Measurements from ENCODE around the gene MAST4.

MAST4 gene

DNA sequence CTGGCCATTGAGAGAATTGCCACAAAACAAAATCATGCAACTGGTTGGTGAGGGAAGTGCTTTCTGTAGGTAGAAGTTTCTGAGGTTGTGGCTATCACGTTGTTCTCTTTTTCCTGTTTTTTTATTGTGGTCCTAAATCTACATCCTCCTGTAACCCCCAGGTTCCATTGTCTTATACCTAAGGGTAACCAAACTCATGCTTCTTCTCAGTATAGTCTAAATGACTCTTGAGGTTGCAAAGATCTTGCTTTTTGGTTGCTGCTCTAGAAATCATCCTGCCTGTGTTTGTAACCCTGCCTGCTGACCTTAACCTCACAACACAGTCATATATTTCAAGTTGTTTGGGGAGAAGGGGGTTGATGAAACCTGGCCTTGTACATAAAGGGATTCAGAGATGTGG is 327.3 kb downstream of the MAST4 start:
- no peaks in the 10 kb centered on the region for H3K4me1 ChIP-seq (ENCODE audit: low read length)
- no peaks in the 10 kb centered on the region for H3K9me3 ChIP-seq (ENCODE audit: insufficient read depth, low read length)
- H3K9ac ChIP-seq (ENCODE audit: low read length) = no peak overlapping the region
- H4K20me1 ChIP-seq (ENCODE audit: insufficient read depth, low read length) = no peaks in the 10 kb centered on the region
- H2AFZ ChIP-seq (ENCODE audit: low read depth, low read length) = no peak overlapping the region
- H3K4me2 ChIP-seq (ENCODE audit: low read length) = no peak overlapping the region
- no peak overlapping the region for H3K27ac ChIP-seq (ENCODE audit: low read length)
- peaks cover 5% of the 10 kb centered on the region; the same call in 1 of the 2 replicates for H3K27me3 ChIP-seq (ENCODE audit: low read depth, low read length)
- TF ChIP-seq CTCF (IDR thresholded peaks at IDR 0.05; ENCODE audit: low read depth, low read length) = no peak
- TF ChIP-seq EZH2phosphoT487 (IDR thresholded peaks at IDR 0.05; ENCODE audit: low read depth) = no peak
- no peak overlapping the region for H3K4me3 ChIP-seq (ENCODE audit: low read length)
- H3K79me2 ChIP-seq (ENCODE audit: low read length) = no peaks in the 10 kb centered on the region
- H3K36me3 ChIP-seq (replicated peaks; ENCODE audit: low read depth, low read length) = no peaks in the 10 kb centered on the region

DNA sequence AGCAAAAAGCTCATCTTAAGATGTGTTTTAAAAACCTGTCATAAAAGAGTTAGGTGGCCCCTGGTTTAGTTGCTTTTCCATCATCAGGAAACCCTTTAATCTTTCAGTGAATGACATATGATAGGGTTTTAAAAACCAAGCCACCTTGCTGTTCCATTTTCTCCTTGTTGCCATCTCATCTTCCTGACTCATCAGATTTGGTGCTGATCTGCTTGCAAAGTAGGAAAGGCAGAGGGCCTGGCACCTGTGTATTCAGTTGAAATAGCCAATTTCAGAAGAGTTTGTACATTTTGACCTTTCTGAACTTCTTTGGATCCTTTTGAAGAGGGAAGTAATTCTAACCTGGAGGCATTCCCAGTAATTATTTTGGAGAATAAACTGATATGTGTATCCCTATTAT is 327.7 kb downstream of the MAST4 start:
- no peaks in the 10 kb centered on the region for H4K20me1 ChIP-seq (ENCODE audit: insufficient read depth, low read length)
- TF ChIP-seq EZH2phosphoT487 (IDR thresholded peaks at IDR 0.05; ENCODE audit: low read depth) = no peak
- no peak for TF ChIP-seq CTCF (IDR thresholded peaks at IDR 0.05; ENCODE audit: low read depth, low read length)
- H3K4me2 ChIP-seq (ENCODE audit: low read length) = no peak overlapping the region
- no peak overlapping the region for H3K4me3 ChIP-seq (ENCODE audit: low read length)
- no peaks in the 10 kb centered on the region for H3K79me2 ChIP-seq (ENCODE audit: low read length)
- H3K9ac ChIP-seq (ENCODE audit: low read length) = no peak overlapping the region
- H3K9me3 ChIP-seq (ENCODE audit: insufficient read depth, low read length) = no peaks in the 10 kb centered on the region
- H3K27ac ChIP-seq (ENCODE audit: low read length) = no peak overlapping the region
- H3K4me1 ChIP-seq (ENCODE audit: low read length) = no peaks in the 10 kb centered on the region
- H3K27me3 ChIP-seq (ENCODE audit: low read depth, low read length) = peaks cover 5% of the 10 kb centered on the region; the same call in 1 of the 2 replicates
- H3K36me3 ChIP-seq (replicated peaks; ENCODE audit: low read depth, low read length) = no peaks in the 10 kb centered on the region
- no peak overlapping the region for H2AFZ ChIP-seq (ENCODE audit: low read depth, low read length)

- Histone ChIP-seq H4K20me1 (ENCODE audit: insufficient read depth, low read length) (no peaks in the 10 kb centered on the region), H3K4me1 (ENCODE audit: low read length) (peaks cover 23% of the 10 kb centered on the region), H3K9me3 (ENCODE audit: insufficient read depth, low read length) (no peaks in the 10 kb centered on the region), H3K27me3 (ENCODE audit: low read depth, low read length) (peaks cover 13% of the 10 kb centered on the region; the same call in 1 of the 2 replicates), H3K4me3 (ENCODE audit: low read length) (no peak overlapping the region), H3K36me3 (replicated peaks; ENCODE audit: low read depth, low read length) (no peaks in the 10 kb centered on the region), H3K27ac (ENCODE audit: low read length) (no peak overlapping the region), H2AFZ (ENCODE audit: low read depth, low read length) (no peak overlapping the region), H3K79me2 (ENCODE audit: low read length) (no peaks in the 10 kb centered on the region), H3K9ac (ENCODE audit: low read length) (no peak overlapping the region), H3K4me2 (ENCODE audit: low read length) (no peak overlapping the region)
- no peak for TF ChIP-seq EZH2phosphoT487 (IDR thresholded peaks at IDR 0.05; ENCODE audit: low read depth)
- no peak for TF ChIP-seq CTCF (IDR thresholded peaks at IDR 0.05; ENCODE audit: low read depth, low read length)
Observed at GRCh38 chr5:66927140-66927539, 330.9 kb downstream of the MAST4 start.

GRCh38 chr5:66929281-66929680 is 333.1 kb downstream of the MAST4 start:
- no peak for TF ChIP-seq CTCF (IDR thresholded peaks at IDR 0.05; ENCODE audit: low read depth, low read length)
- no peak for TF ChIP-seq EZH2phosphoT487 (IDR thresholded peaks at IDR 0.05; ENCODE audit: low read depth)
- Histone ChIP-seq H3K79me2 (ENCODE audit: low read length) (no peaks in the 10 kb centered on the region), H3K4me3 (ENCODE audit: low read length) (no peak overlapping the region), H3K9me3 (ENCODE audit: insufficient read depth, low read length) (no peaks in the 10 kb centered on the region), H4K20me1 (ENCODE audit: insufficient read depth, low read length) (no peaks in the 10 kb centered on the region), H3K4me1 (ENCODE audit: low read length) (peaks cover 28% of the 10 kb centered on the region), H3K9ac (ENCODE audit: low read length) (no peak overlapping the region), H3K36me3 (replicated peaks; ENCODE audit: low read depth, low read length) (no peaks in the 10 kb centered on the region), H3K27me3 (ENCODE audit: low read depth, low read length) (peaks cover 15% of the 10 kb centered on the region; the same call in 1 of the 2 replicates), H3K27ac (ENCODE audit: low read length) (no peak overlapping the region), H3K4me2 (ENCODE audit: low read length) (0 out of 2 replicates have a peak overlapping the region, but pooled peaks have one; percentile 51), H2AFZ (ENCODE audit: low read depth, low read length) (no peak overlapping the region)

All from OCI-LY3 (cell line).